Mesenchymal stem cell (in vitro differentiated cells and primary cell): Measurements from ENCODE around the gene SRCAP.

Experiments
- DNase-seq: peaks from one replicate; pipeline ENCODE4 v3.0.0-alpha.2; 2013
- H2AFZ ChIP-seq: one replicate; pipeline ENCODE4 v1.6.1; 2013; ENCODE audit warnings: low read depth, mild to moderate bottlenecking, control low read depth, inconsistent platforms, low read length, moderate library complexity
- H2AK5ac ChIP-seq: 2 replicates; pipeline ENCODE4 v1.6.1; 2013; ENCODE audit warnings: low read length, moderate library complexity, mild to moderate bottlenecking, inconsistent platforms; ENCODE audit not compliant: severe bottlenecking
- H2BK120ac ChIP-seq: one replicate; pipeline ENCODE4 v1.6.1; 2013; ENCODE audit warnings: low read depth, mild to moderate bottlenecking, inconsistent platforms, low read length, moderate library complexity
- H2BK12ac ChIP-seq, 2 experiments: one replicate each; pipeline ENCODE4 v1.6.1; 2013; ENCODE audit warnings: inconsistent platforms in 2 of 2, low read length in 2 of 2, mild to moderate bottlenecking in 2 of 2, moderate library complexity in 2 of 2, control low read depth in 1 of 2
- H2BK15ac ChIP-seq: one replicate; pipeline ENCODE4 v1.6.1; 2013; ENCODE audit warnings: mild to moderate bottlenecking, low read depth, inconsistent platforms; ENCODE audit not compliant: poor library complexity, severe bottlenecking
- H2BK5ac ChIP-seq: 2 replicates; pipeline ENCODE4 v1.6.1; 2013; ENCODE audit warnings: low read depth, mild to moderate bottlenecking, low read length, control low read depth, inconsistent platforms; ENCODE audit not compliant: poor library complexity, severe bottlenecking
- H3K14ac ChIP-seq, 2 experiments: one replicate each; pipeline ENCODE4 v1.6.1; 2013; ENCODE audit warnings: inconsistent platforms in 2 of 2, low read length in 2 of 2, control low read depth in 1 of 2, mild to moderate bottlenecking in 1 of 2, moderate library complexity in 1 of 2
- H3K18ac ChIP-seq, 2 experiments: one replicate each; pipeline ENCODE4 v1.6.1; 2013; ENCODE audit warnings: inconsistent platforms in 2 of 2, low read length in 2 of 2, control low read depth in 1 of 2, low read depth in 1 of 2, mild to moderate bottlenecking in 1 of 2
- H3K23ac ChIP-seq, 2 experiments: one replicate each; pipeline ENCODE4 v1.6.1; 2013; ENCODE audit warnings: inconsistent platforms in 2 of 2, low read length in 2 of 2, mild to moderate bottlenecking in 2 of 2, moderate library complexity in 2 of 2, control low read depth in 1 of 2
- H3K27ac ChIP-seq: 2 replicates; pipeline ENCODE4 v1.5.1; 2013; ENCODE audit warnings: mild to moderate bottlenecking, moderate library complexity, low read length, control low read depth, inconsistent platforms; ENCODE audit not compliant: poor library complexity, severe bottlenecking
- H3K27me3 ChIP-seq, 2 experiments: 2 replicates each; pipeline versions ENCODE4 v1.6.1 to v1.7.0; 2013; ENCODE audit warnings: low read length in 2 of 2, mild to moderate bottlenecking in 2 of 2, moderate library complexity in 2 of 2, control low read depth in 1 of 2, inconsistent platforms in 1 of 2; ENCODE audit not compliant: control insufficient read depth in 1 of 2, insufficient read depth in 1 of 2
- H3K36me3 ChIP-seq, 2 experiments: 2 replicates each; pipeline versions ENCODE4 v1.6.1 to v1.7.0; 2013; ENCODE audit warnings: low read length in 2 of 2, control low read depth in 1 of 2, inconsistent platforms in 1 of 2, low read depth in 1 of 2, mild to moderate bottlenecking in 1 of 2; ENCODE audit not compliant: insufficient read depth in 2 of 2, control insufficient read depth in 1 of 2
- H3K4ac ChIP-seq, 2 experiments: one replicate each; pipeline ENCODE4 v1.6.1; 2013; ENCODE audit warnings: inconsistent platforms in 2 of 2, low read length in 2 of 2, mild to moderate bottlenecking in 2 of 2, moderate library complexity in 2 of 2, control low read depth in 1 of 2, low read depth in 1 of 2
- H3K4me1 ChIP-seq: 2 replicates; pipeline ENCODE4 v1.6.1; 2013; ENCODE audit warnings: low read depth, low read length, control low read depth; ENCODE audit not compliant: control insufficient read depth, insufficient read depth
- H3K4me2 ChIP-seq: 2 replicates; pipeline ENCODE4 v1.6.1; 2013; ENCODE audit warnings: low read length, mild to moderate bottlenecking, inconsistent platforms; ENCODE audit not compliant: poor library complexity, severe bottlenecking
- H3K4me3 ChIP-seq, 2 experiments: 2 replicates each; pipeline versions ENCODE4 v1.5.1 to v1.7.0; 2013; ENCODE audit warnings: low read length in 2 of 2, mild to moderate bottlenecking in 2 of 2, control low read depth in 1 of 2, low read depth in 1 of 2; ENCODE audit not compliant: insufficient read depth in 1 of 2
- H3K79me1 ChIP-seq: replicated peaks from 2 replicates; pipeline ENCODE4 v1.6.1; 2013; ENCODE audit warnings: mild to moderate bottlenecking, control low read depth, low read length, inconsistent platforms; ENCODE audit not compliant: poor library complexity, severe bottlenecking
- H3K9ac ChIP-seq: 2 replicates; pipeline ENCODE4 v1.7.0; 2013; ENCODE audit warnings: mild to moderate bottlenecking, low read length, moderate library complexity
- H3K9me3 ChIP-seq: 2 replicates; pipeline ENCODE4 v1.7.0; 2013; ENCODE audit warnings: mild to moderate bottlenecking, low read length; ENCODE audit not compliant: control insufficient read depth
- H4K8ac ChIP-seq: one replicate; pipeline ENCODE4 v1.6.1; 2013; ENCODE audit warnings: inconsistent platforms, mild to moderate bottlenecking, low read length, moderate library complexity
- H4K91ac ChIP-seq: one replicate; pipeline ENCODE4 v1.6.1; 2013; ENCODE audit warnings: mild to moderate bottlenecking, low read length, inconsistent platforms
- WGBS: methylation state at CpG from one replicate; pipeline ENCODE4 v1.1.7; 2013; ENCODE audit warnings: mixed read lengths; 5-methylcytosine and 5-hydroxymethylcytosine counted together

Gene SRCAP

GRCh38 chr16:30746638-30747175 lies 47.7 kb downstream of the SRCAP start:
- H3K27ac ChIP-seq: no peak overlapping the region
- H3K9me3 ChIP-seq: no peaks in the 10 kb centered on the region
- H3K18ac ChIP-seq: no peak overlapping the region
- H3K23ac ChIP-seq: no peak overlapping the region
- no peak overlapping the region for H4K91ac ChIP-seq
- H2BK5ac ChIP-seq: no peak overlapping the region
- H3K14ac ChIP-seq: no peak overlapping the region
- H3K4ac ChIP-seq: no peak overlapping the region
- H3K9ac ChIP-seq: peak overlapping the region; percentile 90
- H2BK120ac ChIP-seq: no peak overlapping the region
- DNase-seq: no peak
- 96% methylated on average over 8 of the region's 9 CpGs for WGBS
- peaks cover 25 to 40% of the 10 kb centered on the region in 2 experiments for H3K36me3 ChIP-seq
- H2BK12ac ChIP-seq: no peak overlapping the region
- H4K8ac ChIP-seq: no peak overlapping the region
- no peak overlapping the region for H3K4me3 ChIP-seq
- peaks cover 16% of the 10 kb centered on the region for H3K79me1 ChIP-seq
- H2AK5ac ChIP-seq: no peak overlapping the region
- H3K4me2 ChIP-seq: no peak overlapping the region
- H3K4me1 ChIP-seq: peaks cover 10% of the 10 kb centered on the region
- H2BK15ac ChIP-seq: no peak overlapping the region
- no peak overlapping the region for H2AFZ ChIP-seq
- no peaks in the 10 kb centered on the region for H3K27me3 ChIP-seq

GRCh38 chr16:30747331-30747730 lies 48.4 kb downstream of the SRCAP start:
- Histone ChIP-seq H3K79me1 (peaks cover 15% of the 10 kb centered on the region), H4K8ac (peak overlapping the region; percentile 77), H3K23ac (no peak overlapping the region), H3K36me3 (peaks cover 27 to 38% of the 10 kb centered on the region in 2 experiments), H2AFZ (no peak overlapping the region), H3K14ac (no peak overlapping the region), H4K91ac (no peak overlapping the region), H3K4ac (no peak overlapping the region), H2BK12ac (peak overlapping the region in 1 of 2 experiments; percentile 6), H3K18ac (no peak overlapping the region), H3K4me1 (peaks cover 9% of the 10 kb centered on the region), H3K27ac (peak overlapping the region; percentile 77), H3K27me3 (no peaks in the 10 kb centered on the region), H2BK5ac (no peak overlapping the region), H3K4me3 (peak overlapping the region in 1 of 2 experiments; percentile 83), H3K4me2 (no peak overlapping the region), H2AK5ac (peak overlapping the region; percentile 70), H3K9ac (peak overlapping the region; percentile 90), H2BK15ac (no peak overlapping the region), H3K9me3 (no peaks in the 10 kb centered on the region), H2BK120ac (no peak overlapping the region)
- no peak for DNase-seq
- 64% methylated on average over 3 of the region's 3 CpGs for WGBS

- no peaks in the 10 kb centered on the region for H3K9me3 ChIP-seq
- 7% methylated on average over 56 of the region's 60 CpGs for WGBS
- peak; percentile 99 for DNase-seq
- H3K4me2 ChIP-seq: peak within 1 kb of the TSS; percentile 76
- H2BK5ac ChIP-seq: no peak within 1 kb of the TSS
- H3K23ac ChIP-seq: peak within 1 kb of the TSS in 1 of 2 experiments; percentile 95
- peak within 1 kb of the TSS; percentile 77 for H2AFZ ChIP-seq
- H3K79me1 ChIP-seq: peaks cover 13% of the 10 kb centered on the region
- peak within 1 kb of the TSS; percentile 12 for H2BK15ac ChIP-seq
- H3K14ac ChIP-seq: peak within 1 kb of the TSS in 1 of 2 experiments; percentile 99
- no peak within 1 kb of the TSS for H2BK120ac ChIP-seq
- H2AK5ac ChIP-seq: peak within 1 kb of the TSS; percentile 80
- no peaks in the 10 kb centered on the region for H3K27me3 ChIP-seq
- peak within 1 kb of the TSS; percentile 77 for H3K27ac ChIP-seq
- peak within 1 kb of the TSS; percentile 90 for H3K9ac ChIP-seq
- peak within 1 kb of the TSS; percentile 62 to 71 for H3K4ac ChIP-seq
- H3K18ac ChIP-seq: peak within 1 kb of the TSS; percentile 75 to 94
- H3K4me1 ChIP-seq: peaks cover 9% of the 10 kb centered on the region
- H3K36me3 ChIP-seq: peaks cover 26 to 42% of the 10 kb centered on the region in 2 experiments
- H2BK12ac ChIP-seq: peak within 1 kb of the TSS in 1 of 2 experiments; percentile 6
- peak within 1 kb of the TSS; percentile 77 for H4K91ac ChIP-seq
- peak within 1 kb of the TSS; percentile 83 to 98 for H3K4me3 ChIP-seq
- peak within 1 kb of the TSS; percentile 77 for H4K8ac ChIP-seq
Measured at GRCh38 chr16:30747799-30748633, 49.0 kb downstream of the SRCAP start, which contains the start of gene PHKG2. Gene PHKG2, plus strand, starts transcription at chr16:30748425. Its CDS starts 396 bp downstream, at chr16:30748821.
